DND-41 (cell line): ENCODE results near the gene CCDC77.

Experiments used
- ATAC-seq: fragments of 200-7000 bp; cut with Tn5 transposase; 3 replicates; pipeline ENCODE4 v1.9.1; 2021; ENCODE audit warnings: low read depth; ENCODE audit not compliant: insufficient read depth
- DNase-seq: peaks from one replicate; pipeline ENCODE4 v3.0.0-alpha.2; 2020
- H2AFZ ChIP-seq: 2 replicates; pipeline ENCODE4 v1.6.0; 2012; ENCODE audit warnings: low read depth, low read length
- H3K27ac ChIP-seq: 2 replicates; pipeline ENCODE4 v1.5.1; 2012; ENCODE audit warnings: low read length, inconsistent platforms
- H3K27me3 ChIP-seq: fragments of 200-600 bp; sonication (generic); 2 replicates; pipeline ENCODE4 v1.6.0; 2012; ENCODE audit warnings: low read length, mild to moderate bottlenecking, inconsistent platforms; ENCODE audit not compliant: insufficient read depth, poor library complexity
- H3K36me3 ChIP-seq: 2 replicates; pipeline ENCODE4 v1.5.1; 2012; ENCODE audit warnings: low read length, inconsistent platforms; ENCODE audit not compliant: insufficient read depth
- H3K4me1 ChIP-seq: 2 replicates; pipeline ENCODE4 v1.5.1; 2012; ENCODE audit warnings: mild to moderate bottlenecking, low read length; ENCODE audit not compliant: insufficient read depth
- H3K4me2 ChIP-seq: 2 replicates; pipeline ENCODE4 v1.6.0; 2012; ENCODE audit warnings: mild to moderate bottlenecking, moderate library complexity, low read length, inconsistent platforms; ENCODE audit not compliant: insufficient read depth
- H3K4me3 ChIP-seq, 2 experiments: fragments of 200-600 bp in 1 of 2; shearing (Covaris generic) in 1 of 2; 2 replicates each; pipeline ENCODE4 v1.5.1; 2012 to 2016; ENCODE audit warnings: inconsistent platforms in 2 of 2, low read length in 2 of 2, mild to moderate bottlenecking in 2 of 2, low read depth in 1 of 2, moderate library complexity in 1 of 2
- H3K79me2 ChIP-seq: 2 replicates; pipeline ENCODE4 v1.6.0; 2012; ENCODE audit warnings: low read length, inconsistent platforms; ENCODE audit not compliant: insufficient read depth
- H3K9ac ChIP-seq: 2 replicates; pipeline ENCODE4 v1.6.0; 2012; ENCODE audit warnings: low read depth, mild to moderate bottlenecking, inconsistent platforms, low read length, moderate library complexity
- H3K9me3 ChIP-seq: 2 replicates; pipeline ENCODE4 v1.5.1; 2012; ENCODE audit warnings: low read length, moderate library complexity, mild to moderate bottlenecking, inconsistent platforms; ENCODE audit not compliant: insufficient read depth, severe bottlenecking
- H4K20me1 ChIP-seq: 2 replicates; pipeline ENCODE4 v1.6.0; 2012; ENCODE audit warnings: low read length; ENCODE audit not compliant: insufficient read depth
- EZH2 ChIP-seq: IDR thresholded peaks from 3 replicates; pipeline ENCODE4 v1.6.1; 2012; ENCODE audit warnings: borderline replicate concordance, low read depth, mild to moderate bottlenecking, moderate library complexity, low read length, inconsistent platforms; ENCODE audit not compliant: severe bottlenecking
- TF ChIP-seq, protein P1 (sequence below): IDR thresholded peaks from 2 replicates; pipeline ENCODE4 v1.5.1; 2012; ENCODE audit warnings: borderline replicate concordance, low read length, moderate library complexity, mild to moderate bottlenecking; ENCODE audit not compliant: poor library complexity, severe bottlenecking; ENCODE audit errors: extremely low read depth

Gene CCDC77

DNA sequence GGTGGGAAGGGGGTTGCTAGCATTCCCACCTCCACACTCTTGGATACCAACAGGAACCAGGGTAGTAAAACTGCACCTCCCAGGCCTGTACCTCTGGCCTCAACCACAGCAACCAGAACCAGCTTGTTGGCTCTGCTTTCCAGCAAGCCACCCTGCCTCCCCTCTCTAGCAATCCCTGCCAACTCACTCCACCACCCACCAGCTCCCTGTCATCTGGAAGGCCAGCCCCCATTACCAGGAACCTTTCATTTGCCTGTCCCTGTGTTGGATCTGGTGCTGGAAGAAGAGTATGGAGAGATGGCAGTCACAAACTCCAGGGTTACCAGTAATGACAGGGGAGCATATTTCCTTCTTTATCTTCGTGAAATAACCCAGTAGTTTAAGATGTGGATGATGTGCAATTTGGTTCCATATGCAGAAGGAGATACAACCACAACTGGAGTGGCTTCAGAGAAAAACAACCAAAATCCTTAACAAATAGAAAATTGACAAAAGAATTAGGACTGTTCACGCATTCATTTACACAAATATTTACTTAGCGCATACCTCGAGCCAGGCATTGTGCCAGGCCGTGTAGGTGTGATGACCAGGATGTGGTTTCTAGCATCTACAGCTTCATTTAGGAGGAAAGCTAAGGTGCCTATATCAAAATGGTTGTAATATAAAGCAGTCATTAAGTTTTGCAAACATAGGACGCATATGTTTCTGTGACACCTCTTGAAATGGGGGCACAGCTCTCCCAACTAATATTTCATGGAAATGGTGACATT, 61.7 kb downstream of the CCDC77 start:
- no peaks in the 10 kb centered on the region for H3K4me1 ChIP-seq
- no peak for TF ChIP-seq EZH2
- TF ChIP-seq, protein P1, sequence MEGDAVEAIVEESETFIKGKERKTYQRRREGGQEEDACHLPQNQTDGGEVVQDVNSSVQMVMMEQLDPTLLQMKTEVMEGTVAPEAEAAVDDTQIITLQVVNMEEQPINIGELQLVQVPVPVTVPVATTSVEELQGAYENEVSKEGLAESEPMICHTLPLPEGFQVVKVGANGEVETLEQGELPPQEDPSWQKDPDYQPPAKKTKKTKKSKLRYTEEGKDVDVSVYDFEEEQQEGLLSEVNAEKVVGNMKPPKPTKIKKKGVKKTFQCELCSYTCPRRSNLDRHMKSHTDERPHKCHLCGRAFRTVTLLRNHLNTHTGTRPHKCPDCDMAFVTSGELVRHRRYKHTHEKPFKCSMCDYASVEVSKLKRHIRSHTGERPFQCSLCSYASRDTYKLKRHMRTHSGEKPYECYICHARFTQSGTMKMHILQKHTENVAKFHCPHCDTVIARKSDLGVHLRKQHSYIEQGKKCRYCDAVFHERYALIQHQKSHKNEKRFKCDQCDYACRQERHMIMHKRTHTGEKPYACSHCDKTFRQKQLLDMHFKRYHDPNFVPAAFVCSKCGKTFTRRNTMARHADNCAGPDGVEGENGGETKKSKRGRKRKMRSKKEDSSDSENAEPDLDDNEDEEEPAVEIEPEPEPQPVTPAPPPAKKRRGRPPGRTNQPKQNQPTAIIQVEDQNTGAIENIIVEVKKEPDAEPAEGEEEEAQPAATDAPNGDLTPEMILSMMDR, result no peak
- no peaks in the 10 kb centered on the region for H3K36me3 ChIP-seq
- no peak overlapping the region for H3K27ac ChIP-seq
- H2AFZ ChIP-seq, result no peak overlapping the region
- H3K27me3 ChIP-seq, result peaks cover 14% of the 10 kb centered on the region
- no peak overlapping the region for H3K9ac ChIP-seq
- H3K4me3 ChIP-seq, result no peak overlapping the region
- DNase-seq (no peak), ATAC-seq (no peak)
- H3K9me3 ChIP-seq, result no peaks in the 10 kb centered on the region
- H3K4me2 ChIP-seq, result no peak overlapping the region
- peaks cover 3% of the 10 kb centered on the region; the same call in 1 of the 2 replicates for H4K20me1 ChIP-seq
- no peaks in the 10 kb centered on the region for H3K79me2 ChIP-seq

- Histone ChIP-seq H3K4me2 (no peak overlapping the region), H3K4me1 (no peaks in the 10 kb centered on the region)
- no peak for TF ChIP-seq EZH2
- TF ChIP-seq, protein P1, result no peak
Observed at GRCh38 chr12:464484-465267, 63.2 kb downstream of the CCDC77 start.

DNA sequence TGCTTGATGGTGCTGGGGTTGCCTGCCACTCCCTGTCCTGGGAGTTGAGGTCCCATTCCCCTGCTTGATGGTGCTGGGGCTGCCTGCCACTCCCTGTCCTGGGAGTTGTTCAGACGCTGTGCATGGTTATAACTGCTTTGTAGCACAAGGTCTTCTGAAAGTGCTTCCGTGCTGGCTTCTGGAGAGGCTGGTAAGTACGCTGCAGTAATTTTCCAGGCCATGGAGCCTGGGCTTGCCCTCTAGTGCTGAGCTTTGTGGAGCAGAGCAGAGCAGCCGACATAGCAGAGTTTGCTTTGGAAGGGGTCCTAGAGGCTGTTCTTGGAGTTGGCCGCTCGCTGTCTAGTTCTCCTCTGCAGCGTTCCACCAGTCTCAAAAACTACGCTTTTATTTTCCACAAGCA, 64.6 kb downstream of the CCDC77 start:
- H2AFZ ChIP-seq, result no peak overlapping the region
- H3K4me3 ChIP-seq, result no peak overlapping the region
- no peak for DNase-seq

More at GRCh38 chr12:464484-465267, 63.2 kb downstream of the CCDC77 start:
- no peaks in the 10 kb centered on the region for H3K79me2 ChIP-seq
- no peak overlapping the region for H3K9ac ChIP-seq
- peaks cover 10% of the 10 kb centered on the region for H3K27me3 ChIP-seq
- H3K4me3 ChIP-seq, result no peak overlapping the region
- no peak for ATAC-seq
- no peaks in the 10 kb centered on the region for H3K9me3 ChIP-seq
- DNase-seq, result no peak
- no peaks in the 10 kb centered on the region for H3K36me3 ChIP-seq
- no peak overlapping the region for H3K27ac ChIP-seq
- no peak overlapping the region for H2AFZ ChIP-seq
- H4K20me1 ChIP-seq, result peaks cover 3% of the 10 kb centered on the region; the same call in 1 of the 2 replicates

More for the DNA sequence above, 64.6 kb downstream of the CCDC77 start:
- H4K20me1 ChIP-seq, result peaks cover 3% of the 10 kb centered on the region; the same call in 1 of the 2 replicates
- H3K9ac ChIP-seq, result no peak overlapping the region
- peaks cover 13% of the 10 kb centered on the region for H3K27me3 ChIP-seq
- no peak for ATAC-seq
- no peak overlapping the region for H3K4me2 ChIP-seq
- TF ChIP-seq, protein P1, result no peak
- no peak for TF ChIP-seq EZH2
- no peaks in the 10 kb centered on the region for H3K9me3 ChIP-seq
- H3K79me2 ChIP-seq, result no peaks in the 10 kb centered on the region
- no peaks in the 10 kb centered on the region for H3K4me1 ChIP-seq
- H3K27ac ChIP-seq, result no peak overlapping the region
- H3K36me3 ChIP-seq, result no peaks in the 10 kb centered on the region
